M059J (cell line): ENCODE measurements around the gene NDST1. TPM values are rescaled to one million over a fixed set of nuclear protein-coding genes. Genes with fewer than 3 reads are reported as not detected.
"Not testable (repeated sequence)": the region's sequence is repeated elsewhere in the genome, so short reads cannot be mapped to it uniquely, and the experiment has no call there.

ENCODE experiments used
- DNase-seq: peaks from one replicate; pipeline ENCODE4 v3.0.0-alpha.2; 2012; ENCODE audit warnings: low read depth
- total RNA-seq: library from RNA; depleted of rRNA; stranded (reverse); fragments of >200 nt; shearing (Covaris generic); gene quantifications from 2 replicates; pipeline ENCODE4 v1.2.3, GENCODE V29; 2014; rRNA removed

Gene NDST1
- total RNA-seq, result 24.3 and 44.2 TPM in 2 replicates

GRCh38 chr5:150507474-150508276 is at the start of gene NDST1:
Gene NDST1, plus strand, starts transcription at chr5:150508131. Its CDS starts 13,124 bp downstream, at chr5:150521255.
- DNase-seq, result no peak

GRCh38 chr5:150458802-150459557 is 49.0 kb upstream of the NDST1 start:
- DNase-seq, result peak; percentile 50

- no peak for DNase-seq
These were observed 47.1 kb upstream of the NDST1 start for GRCh38 chr5:150460781-150461180.

- no peak for DNase-seq
These were observed 46.7 kb upstream of the NDST1 start for GRCh38 chr5:150461231-150461630.

- DNase-seq, result no peak
These were observed 43.3 kb upstream of the NDST1 start for GRCh38 chr5:150464554-150465012.

- DNase-seq, result no peak
These were observed 42.0 kb upstream of the NDST1 start for GRCh38 chr5:150465927-150466326.

- DNase-seq, result no peak
These were observed 39.7 kb upstream of the NDST1 start for GRCh38 chr5:150468206-150468605.

GRCh38 chr5:150469718-150470469 is 38.0 kb upstream of the NDST1 start:
- DNase-seq, result peak; percentile 98

- DNase-seq, result peak; percentile 94
These were observed 34.1 kb upstream of the NDST1 start for GRCh38 chr5:150473673-150474358.

- DNase-seq, result not testable (repeated sequence)
These were observed 31.4 kb upstream of the NDST1 start for GRCh38 chr5:150476568-150476967.

- DNase-seq, result no peak
These were observed 28.5 kb upstream of the NDST1 start for GRCh38 chr5:150479416-150479815.

- DNase-seq, result no peak
These were observed 26.3 kb upstream of the NDST1 start for GRCh38 chr5:150481708-150481965.

GRCh38 chr5:150481972-150482406 is 25.9 kb upstream of the NDST1 start:
- no peak for DNase-seq

GRCh38 chr5:150484964-150485692 is 22.8 kb upstream of the NDST1 start:
- DNase-seq, result no peak

- peak; percentile 50 for DNase-seq
These were observed 22.1 kb upstream of the NDST1 start for GRCh38 chr5:150485693-150486401.

GRCh38 chr5:150486402-150487198 is 21.3 kb upstream of the NDST1 start:
- peak; percentile 61 for DNase-seq

GRCh38 chr5:150487199-150488061 is 20.5 kb upstream of the NDST1 start:
- DNase-seq, result peak; percentile 65
